Measurements from ENCODE around the gene MT3. TPM values are rescaled to one million over a fixed set of nuclear protein-coding genes. Genes with fewer than 3 reads are reported as not detected.

Gene MT3
- total RNA-seq, 1 experiment from 2014 or later: not detected

- intact Hi-C loops (cut with micrococcal nuclease): no loop called here
- no peak for DNase-seq (ENCODE audit: unreplicated experiment)
- no TSS peak for BruUV-seq (replicated peaks)
- TF ChIP-seq CTCF (IDR thresholded peaks at IDR 0.05; ENCODE audit: unreplicated experiment): no peak
- Mint-ChIP-seq H3K27ac (ENCODE audit: low read depth, unreplicated experiment) (no peak overlapping the region), H3K4me1 (ENCODE audit: insufficient read depth, unreplicated experiment) (no peaks in the 10 kb centered on the region), H3K36me3 (ENCODE audit: insufficient read depth, unreplicated experiment) (no peaks in the 10 kb centered on the region), H3K27me3 (ENCODE audit: insufficient read depth, unreplicated experiment) (no peaks in the 10 kb centered on the region), H3K4me3 (ENCODE audit: unreplicated experiment) (no peak overlapping the region), H3K9me3 (ENCODE audit: unreplicated experiment) (no peaks in the 10 kb centered on the region)
- ChIA-PET CTCF (interaction anchor here (0.6 to 1.5 kb wide), 2 partner anchors 13 to 215 kb away, joined by 3 to 6 read pairs; no protein-coding TSS in a partner anchor), POLR2A (interaction anchor here (0.6 to 1.1 kb wide), 3 partner anchors 42 to 149 kb away, joined by 3 to 4 read pairs (median 3); partner anchors contain the start of gene MT1E)
Observed at GRCh38 chr16:56583351-56584168, 5.8 kb upstream of the MT3 start.

- no peak for TF ChIP-seq CTCF (IDR thresholded peaks at IDR 0.05; ENCODE audit: unreplicated experiment)
- intact Hi-C loops (cut with micrococcal nuclease): no loop called here
- Mint-ChIP-seq H3K27me3 (ENCODE audit: insufficient read depth, unreplicated experiment) (no peaks in the 10 kb centered on the region), H3K4me1 (ENCODE audit: insufficient read depth, unreplicated experiment) (no peaks in the 10 kb centered on the region), H3K27ac (ENCODE audit: low read depth, unreplicated experiment) (no peak overlapping the region), H3K36me3 (ENCODE audit: insufficient read depth, unreplicated experiment) (no peaks in the 10 kb centered on the region), H3K4me3 (ENCODE audit: unreplicated experiment) (no peak overlapping the region), H3K9me3 (ENCODE audit: unreplicated experiment) (no peaks in the 10 kb centered on the region)
- no TSS peak for BruUV-seq (replicated peaks)
- DNase-seq (ENCODE audit: unreplicated experiment): no peak
- ChIA-PET CTCF (no interaction called here), POLR2A (interaction anchor here (0.7 to 1.1 kb wide), 2 partner anchors 41 to 148 kb away, joined by 3 to 4 read pairs; partner anchors contain the start of gene MT1E)
Observed at GRCh38 chr16:56584276-56584675, 5.1 kb upstream of the MT3 start.

GRCh38 chr16:56588781-56589140 is 567 bp upstream of the MT3 start:
- ChIA-PET POLR2A (no interaction called here), CTCF (interaction anchor here (0.6 to 3.9 kb wide), 2 partner anchors 12 to 55 kb away, joined by 5 to 22 read pairs; no protein-coding TSS in a partner anchor)
- TF ChIP-seq CTCF (IDR thresholded peaks at IDR 0.05; ENCODE audit: unreplicated experiment): no peak
- H3K27ac Mint-ChIP-seq (ENCODE audit: low read depth, unreplicated experiment): no peak overlapping the region
- no peak for DNase-seq (ENCODE audit: unreplicated experiment)
- no peak overlapping the region for H3K4me3 Mint-ChIP-seq (ENCODE audit: unreplicated experiment)
- H3K36me3 Mint-ChIP-seq (ENCODE audit: insufficient read depth, unreplicated experiment): no peaks in the 10 kb centered on the region
- BruUV-seq (replicated peaks): no TSS peak
- intact Hi-C loops (cut with micrococcal nuclease): no loop called here
- no peaks in the 10 kb centered on the region for H3K9me3 Mint-ChIP-seq (ENCODE audit: unreplicated experiment)
- no peaks in the 10 kb centered on the region for H3K27me3 Mint-ChIP-seq (ENCODE audit: insufficient read depth, unreplicated experiment)
- no peaks in the 10 kb centered on the region for H3K4me1 Mint-ChIP-seq (ENCODE audit: insufficient read depth, unreplicated experiment)

- POLR2A ChIA-PET: interaction anchor here (1.8 kb wide), 1 partner anchor 15 kb away, joined by 6 read pairs; no protein-coding TSS in a partner anchor
- BruUV-seq (replicated peaks): no TSS peak
- H3K9me3 Mint-ChIP-seq (ENCODE audit: unreplicated experiment): no peaks in the 10 kb centered on the region
- no peak overlapping the region for H3K27ac Mint-ChIP-seq (ENCODE audit: low read depth, unreplicated experiment)
- no peak for TF ChIP-seq CTCF (IDR thresholded peaks at IDR 0.05; ENCODE audit: unreplicated experiment)
- H3K36me3 Mint-ChIP-seq (ENCODE audit: insufficient read depth, unreplicated experiment): peaks cover 5% of the 10 kb centered on the region
- intact Hi-C loops (cut with micrococcal nuclease): no loop called here
- DNase-seq (ENCODE audit: unreplicated experiment): no peak
- no peak overlapping the region for H3K4me3 Mint-ChIP-seq (ENCODE audit: unreplicated experiment)
- no peaks in the 10 kb centered on the region for H3K4me1 Mint-ChIP-seq (ENCODE audit: insufficient read depth, unreplicated experiment)
- CTCF ChIA-PET: interaction anchor here (0.6 to 2.3 kb wide), 6 partner anchors 9 to 339 kb away, joined by 3 to 14 read pairs (median 4); no protein-coding TSS in a partner anchor
- no peaks in the 10 kb centered on the region for H3K27me3 Mint-ChIP-seq (ENCODE audit: insufficient read depth, unreplicated experiment)
Observed at GRCh38 chr16:56591377-56592060, 2.2 kb downstream of the MT3 start.
